A549 treated with Mapracorat at 1 μM for 4 hours (cell line): Measurements from ENCODE around the gene ZNF248. TPM values are rescaled to one million over a fixed set of nuclear protein-coding genes. Genes with fewer than 3 reads are reported as not detected.

Source experiments
- total RNA-seq: library from RNA; stranded (reverse); fragments of 200-300 nt; extraction: Qiagen RNA extraction; gene quantifications from 5 replicates; pipeline ENCODE4 v1.2.3, GENCODE V29; 2022

The ZNF248 gene
- total RNA-seq: 2.5 to 3.8 TPM (median 3.3 TPM) in 5 replicates

DNA sequence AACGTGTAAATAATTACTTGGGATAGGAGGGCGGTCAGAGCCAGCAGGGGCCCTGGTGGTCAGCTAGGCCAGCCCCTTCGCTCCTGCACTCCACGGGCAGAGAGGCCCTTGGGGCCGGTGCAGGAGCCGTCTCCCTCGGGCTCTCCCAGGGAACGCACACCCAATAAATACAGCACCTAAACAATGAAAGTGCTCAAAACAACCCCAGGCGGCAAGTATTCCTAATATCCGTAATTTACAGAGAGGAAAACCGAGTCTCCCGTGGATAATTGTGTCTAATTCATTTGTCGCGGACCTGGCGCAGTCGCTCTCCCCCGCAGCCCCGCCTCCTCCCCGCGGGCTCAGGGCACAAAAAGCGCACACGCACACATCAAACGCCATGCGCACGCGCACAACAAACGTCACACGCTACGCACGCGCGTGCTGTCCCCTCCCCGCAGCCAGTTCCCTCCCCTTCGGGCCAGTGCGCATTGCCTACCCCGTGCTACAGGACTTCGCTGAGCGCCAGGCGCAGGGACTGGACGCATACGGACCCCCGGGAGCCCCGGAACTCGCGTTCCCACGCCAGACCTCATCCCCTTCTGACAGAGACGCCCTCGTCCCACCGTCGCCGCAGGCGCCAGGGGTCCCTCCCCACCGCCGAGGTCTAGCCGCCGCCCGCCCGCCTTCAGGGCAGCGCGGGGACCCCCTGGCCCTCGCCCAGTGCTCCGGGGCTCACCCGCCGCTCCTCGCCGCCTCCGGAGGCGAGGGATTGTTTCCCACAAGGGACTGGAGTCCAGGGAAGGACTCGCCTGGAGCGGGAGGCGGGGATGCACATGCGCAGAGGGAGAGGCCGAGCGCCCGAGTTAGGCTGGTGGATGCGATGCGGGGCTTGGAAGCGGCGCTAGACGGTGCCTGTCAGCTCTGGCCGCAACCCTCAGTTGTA, at the start of gene ZNF248:
TSS of gene ZNF248 (minus strand) at position 324 of the 925 bp plus-strand sequence. CDS start 1,300 bp downstream, outside the sequence.

Other genes with a start within 250 kb of the ZNF248 start
- 1.5 to 1.9 TPM (median 1.7 TPM) in 5 replicates for gene ZNF25, start 119.0 kb upstream of the ZNF248 start, total RNA-seq
- 5.4 to 8.2 TPM (median 6.0 TPM) in 5 replicates for gene ZNF33A, start 153.1 kb upstream of the ZNF248 start, total RNA-seq
- 4.5 to 6.0 TPM (median 5.5 TPM) in 5 replicates for gene ZNF37A, start 236.7 kb upstream of the ZNF248 start, total RNA-seq